Measurements from ENCODE around the gene UQCRC1.

The UQCRC1 gene

GRCh38 chr3:48569808-48570450 lies 39.5 kb downstream of the UQCRC1 start:
- DNase-seq, result no peak

GRCh38 chr3:48569400-48569799 lies 40.0 kb downstream of the UQCRC1 start:
- DNase-seq, result no peak

DNA sequence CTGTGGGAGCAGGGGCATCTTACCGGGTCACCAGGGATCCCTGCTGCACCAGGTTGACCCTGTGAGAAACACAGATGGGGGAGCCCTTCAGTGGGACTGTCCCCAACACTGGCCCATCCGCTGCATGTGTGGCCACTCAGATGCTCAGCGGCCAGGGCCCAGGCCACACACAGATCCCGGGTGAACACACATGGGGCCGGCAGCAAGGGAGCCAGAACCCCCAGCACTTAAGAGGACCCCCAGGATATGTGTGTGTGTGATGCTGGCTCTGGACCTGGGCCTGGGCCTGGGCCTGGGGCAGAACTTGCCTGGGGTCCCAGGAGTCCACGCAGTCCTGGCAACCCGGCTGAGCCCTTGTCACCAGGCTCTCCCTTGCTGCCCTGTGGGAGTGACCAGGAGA lies 41.0 kb downstream of the UQCRC1 start:
- DNase-seq, result no peak

GRCh38 chr3:48567500-48567899 lies 41.9 kb downstream of the UQCRC1 start:
- no peak for DNase-seq

GRCh38 chr3:48567090-48567489 lies 42.4 kb downstream of the UQCRC1 start:
- DNase-seq, result no peak

DNA sequence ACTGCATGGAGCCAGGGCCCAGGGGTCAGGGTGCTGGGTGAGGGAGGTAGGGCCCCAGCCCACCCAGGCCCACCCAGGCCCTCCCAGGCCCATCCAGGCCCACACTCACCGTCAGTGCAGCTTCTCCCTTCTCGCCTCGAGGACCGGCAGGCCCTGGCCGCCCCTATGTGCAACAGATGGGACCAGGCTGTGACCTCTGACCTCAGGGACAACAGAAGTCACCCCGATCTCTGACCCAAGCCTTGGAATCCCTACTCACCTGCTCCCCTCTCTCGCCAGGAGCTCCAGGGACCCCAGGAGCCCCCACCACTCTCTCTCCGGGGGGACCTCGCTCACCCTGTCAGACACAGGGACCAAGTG lies 43.1 kb downstream of the UQCRC1 start:
- DNase-seq, result no peak

DNA sequence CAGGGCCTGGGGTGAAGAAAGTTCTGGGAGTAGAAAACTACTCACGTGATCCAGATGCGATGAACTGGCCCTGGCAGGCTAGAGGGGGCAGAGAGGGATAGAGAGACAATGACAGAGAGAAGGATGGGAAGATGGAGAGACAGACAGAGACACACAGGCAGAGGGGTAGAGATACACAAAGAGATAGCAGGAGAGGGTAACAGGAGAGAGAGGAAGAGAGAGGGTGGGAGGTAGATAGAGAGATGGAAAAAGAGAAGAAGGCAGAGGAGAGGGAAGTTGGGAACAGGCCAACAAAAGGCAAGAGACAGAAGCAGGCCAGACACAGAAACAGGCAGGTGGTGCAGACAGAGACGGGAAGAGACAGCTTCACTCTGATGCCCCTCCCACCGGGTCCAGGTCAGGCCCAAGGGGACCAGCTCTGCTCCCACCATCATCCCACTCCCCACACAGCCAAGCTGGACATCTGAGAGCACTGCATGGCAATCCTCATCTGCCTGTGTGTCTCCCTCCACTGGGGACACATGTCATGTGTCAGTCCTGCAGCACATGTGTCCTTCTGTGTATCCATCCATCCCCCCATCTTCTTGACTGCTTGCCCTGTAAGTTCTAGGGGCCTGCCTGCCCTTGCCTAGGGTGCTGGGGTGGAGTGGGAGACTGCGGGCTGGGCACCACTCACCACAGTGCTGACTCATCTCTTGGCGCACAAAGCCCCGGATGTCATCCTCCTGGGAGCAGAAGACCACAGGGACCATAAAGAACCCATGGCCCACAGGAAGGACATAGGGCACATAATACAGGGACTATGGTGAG lies 43.6 kb downstream of the UQCRC1 start:
- peak; percentile 91 for DNase-seq

DNA sequence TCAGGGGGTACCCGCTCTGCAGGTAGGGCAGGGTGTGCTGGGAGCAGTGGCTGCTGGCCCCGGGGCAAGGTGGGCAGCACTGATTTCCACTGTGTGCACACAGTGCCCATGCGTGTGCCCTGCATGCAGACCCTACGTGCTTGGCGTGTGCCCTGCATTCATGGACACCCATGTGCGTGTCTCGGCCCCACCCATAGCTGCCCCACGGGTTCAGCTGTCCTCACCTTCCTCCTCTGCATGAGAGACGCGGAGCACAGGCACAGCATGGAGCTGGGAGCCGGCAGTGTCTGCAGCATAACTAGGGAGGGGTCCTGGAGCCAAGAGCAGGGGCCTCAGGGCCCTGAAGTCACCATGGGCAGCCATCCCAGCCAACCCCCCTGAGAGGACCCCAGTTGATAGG lies 44.3 kb downstream of the UQCRC1 start:
- peak; percentile 37 for DNase-seq

DNA sequence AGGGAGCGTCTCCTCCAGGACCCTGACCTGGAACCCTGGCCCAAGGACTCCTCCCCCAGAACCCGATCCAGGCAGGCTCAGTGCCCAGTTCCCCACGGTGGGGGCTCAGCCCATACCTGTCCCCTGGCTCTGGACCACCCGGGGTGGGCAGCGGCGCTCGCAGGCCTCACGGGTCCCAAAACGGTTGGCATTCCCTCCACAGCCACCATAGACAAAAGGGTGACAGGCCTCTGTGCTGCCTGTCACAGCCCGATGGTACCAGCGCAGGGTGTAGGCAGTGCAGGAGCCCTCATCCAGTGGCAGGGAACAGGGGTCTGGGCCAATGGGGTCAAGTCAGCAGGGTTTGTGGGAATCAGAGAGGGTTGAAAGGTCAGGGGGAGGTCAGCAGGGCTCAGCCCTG lies 44.8 kb downstream of the UQCRC1 start:
- peak; percentile 27 for DNase-seq

DNA sequence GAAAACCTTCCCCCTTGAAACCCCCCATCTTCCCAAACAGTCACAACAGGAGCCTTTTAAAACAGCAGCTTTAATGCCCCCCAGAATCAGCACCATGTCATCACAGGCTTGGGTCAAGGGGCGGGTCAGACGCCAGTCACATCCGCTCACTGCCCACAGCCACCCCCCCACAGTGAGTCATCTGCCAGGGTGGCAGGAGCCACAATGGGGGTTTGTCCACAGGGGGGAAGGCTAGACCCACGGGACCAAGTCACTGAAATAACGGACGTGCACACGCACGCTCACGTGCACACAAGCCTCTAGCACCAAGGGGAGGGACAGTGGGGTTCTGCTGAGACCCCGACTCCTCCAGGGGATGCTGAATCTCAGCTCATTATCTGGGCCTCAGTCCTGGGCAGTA lies 45.4 kb downstream of the UQCRC1 start:
- peak; percentile 92 for DNase-seq

DNA sequence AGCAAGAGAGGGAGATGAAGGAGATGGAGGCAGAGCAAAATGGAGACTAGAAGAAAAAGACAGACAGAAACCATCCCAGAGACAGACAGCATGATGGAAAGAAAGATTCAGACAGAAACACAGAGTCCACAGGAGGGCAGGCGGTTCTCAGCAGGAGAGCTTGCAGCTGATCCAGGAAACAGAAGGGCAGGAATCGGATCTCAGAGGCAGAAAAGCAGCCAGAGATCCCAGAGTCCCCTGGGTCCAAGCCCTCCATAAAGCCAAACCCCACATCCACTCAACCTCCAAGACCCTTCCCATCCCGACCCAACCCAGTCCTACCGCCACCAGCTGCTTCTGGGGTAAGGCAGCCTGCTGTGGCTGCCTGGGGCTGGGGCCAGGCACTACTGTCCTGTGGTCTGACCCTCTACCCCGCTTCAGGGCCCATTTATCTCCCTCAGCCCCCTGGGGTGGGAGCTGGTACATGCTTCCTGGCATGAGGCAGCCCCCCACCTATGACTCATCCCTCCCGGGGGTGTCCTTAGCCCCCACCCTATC lies 46.0 kb downstream of the UQCRC1 start, which contains the start of gene UCN2:
Gene UCN2, minus strand, starts transcription at position 400 of the 537 bp plus-strand sequence. CDS start 657 bp downstream, outside the sequence.
- DNase-seq, result peak; percentile 61

DNA sequence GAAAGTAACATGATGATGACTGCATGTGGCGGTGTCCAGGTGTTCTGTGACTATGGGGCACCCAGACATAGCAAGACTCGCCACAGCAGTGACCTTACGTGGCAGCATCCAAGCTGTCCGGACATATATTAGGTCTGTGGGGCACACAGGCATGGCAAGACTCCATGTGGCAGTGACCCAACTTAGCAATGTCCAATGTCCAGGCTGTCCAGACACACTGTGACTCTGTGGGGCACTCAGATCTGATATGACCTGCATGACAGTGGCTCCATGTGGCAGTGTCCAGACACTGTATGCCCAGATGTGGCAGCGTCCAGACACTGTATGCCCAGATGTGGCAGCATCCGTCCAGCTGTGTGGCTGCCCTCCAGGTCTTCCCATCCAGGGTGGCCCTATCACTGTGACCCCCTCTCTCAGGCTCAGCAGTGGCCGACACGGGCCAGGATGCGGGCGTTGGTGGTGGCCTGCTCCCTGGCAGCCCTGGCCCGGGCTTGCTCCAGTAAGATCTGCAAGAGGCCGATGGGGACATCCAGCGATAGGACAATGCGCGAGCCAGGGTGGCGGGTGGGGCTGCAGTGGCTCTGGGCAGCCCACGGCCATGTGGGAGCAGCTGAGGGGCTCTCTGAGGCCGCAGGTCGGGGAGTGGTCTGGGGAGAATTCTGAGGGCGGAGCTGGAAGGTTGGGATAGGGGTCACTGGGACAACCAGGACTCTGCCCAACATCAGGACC lies 46.9 kb downstream of the UQCRC1 start:
- DNase-seq, result peak; percentile 9

DNA sequence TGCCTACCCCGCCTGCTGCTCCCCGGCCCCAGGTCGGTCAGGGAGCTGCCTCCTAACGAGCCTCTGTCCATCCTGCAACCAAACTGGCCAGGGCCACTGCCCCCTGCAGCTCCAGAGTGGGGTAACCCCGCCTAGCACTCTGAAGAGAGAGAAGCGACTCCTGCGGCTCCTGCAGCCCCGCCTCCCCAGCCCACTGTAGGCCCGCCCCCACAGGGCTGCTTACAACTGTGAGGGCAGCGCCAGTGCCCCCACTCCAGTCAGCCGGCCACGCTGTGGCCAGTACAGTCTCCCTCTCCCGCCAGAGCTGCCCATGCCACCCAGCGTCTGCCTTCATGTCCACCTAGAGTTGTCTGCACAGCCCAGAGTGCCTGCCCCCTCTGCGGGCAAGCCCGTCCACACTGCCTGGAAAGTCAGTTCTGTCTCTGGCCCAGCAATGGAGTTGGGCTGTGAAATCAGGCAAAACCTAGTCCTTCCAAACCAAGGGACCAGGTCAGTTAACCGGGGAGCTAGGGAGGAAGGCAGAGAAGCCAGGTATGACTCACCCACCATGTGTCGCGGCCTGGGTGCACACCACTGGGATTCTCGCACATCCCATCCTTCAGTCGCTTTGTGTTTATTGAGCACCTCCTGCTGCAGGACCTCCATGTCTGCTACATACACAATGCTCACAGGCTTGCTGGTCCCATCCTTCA lies 48.3 kb downstream of the UQCRC1 start:
- peak; percentile 52 for DNase-seq

DNA sequence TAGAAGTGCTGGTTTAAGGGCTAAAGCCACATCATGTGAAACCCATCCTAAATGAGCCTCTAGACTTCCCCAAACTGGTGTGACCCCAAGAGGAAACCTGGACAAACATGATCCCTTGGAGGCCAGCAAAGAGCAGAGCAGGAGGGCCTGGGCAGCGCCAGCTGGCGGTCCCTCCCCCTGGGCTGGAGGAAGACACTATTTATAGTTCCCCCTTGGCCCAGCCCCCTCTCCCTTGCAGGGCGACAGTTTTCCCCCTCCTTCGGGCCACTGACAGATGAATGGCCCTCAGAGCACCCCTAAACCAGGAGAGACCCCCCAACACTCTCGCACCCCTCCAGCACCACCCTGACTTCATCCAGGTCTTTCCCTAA lies 48.8 kb downstream of the UQCRC1 start:
- DNase-seq, result no peak

DNA sequence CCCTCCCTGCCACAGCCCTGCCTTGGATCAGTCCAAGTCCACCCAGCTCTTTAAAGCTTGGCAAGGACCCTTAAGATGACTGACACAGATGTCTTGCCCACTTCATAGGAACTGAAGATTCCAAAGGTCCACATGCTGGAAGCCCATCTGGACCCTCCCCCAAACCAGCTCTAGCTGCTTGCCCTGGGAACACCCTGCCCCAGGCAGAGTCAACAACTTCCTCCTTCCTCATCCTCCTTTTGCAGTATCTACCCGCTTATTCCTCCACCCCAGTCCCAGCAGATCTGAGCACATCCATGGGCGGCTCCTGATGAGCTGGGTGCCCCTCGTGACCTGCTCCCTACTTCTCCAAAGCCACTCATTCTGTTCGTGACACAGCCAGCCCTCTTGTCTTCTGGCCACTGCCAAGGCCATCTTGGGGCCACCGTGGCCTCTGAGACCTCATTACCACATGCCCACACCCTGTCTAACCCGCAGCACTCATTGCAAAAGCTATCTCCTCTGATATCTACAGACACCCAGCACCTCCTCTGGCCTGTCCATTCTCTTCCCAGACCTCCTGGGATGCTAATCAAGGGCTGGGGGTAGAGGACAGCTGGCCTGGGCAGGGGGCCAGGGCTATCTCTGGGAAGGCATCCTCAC lies 50.8 kb downstream of the UQCRC1 start:
- no peak for DNase-seq

GRCh38 chr3:48556796-48557626 lies 52.4 kb downstream of the UQCRC1 start, which contains the start of gene PFKFB4:
Gene PFKFB4, minus strand, starts transcription at chr3:48556803. Its CDS starts 26 bp downstream, at chr3:48556777.
- DNase-seq, result peak; percentile 97

DNA sequence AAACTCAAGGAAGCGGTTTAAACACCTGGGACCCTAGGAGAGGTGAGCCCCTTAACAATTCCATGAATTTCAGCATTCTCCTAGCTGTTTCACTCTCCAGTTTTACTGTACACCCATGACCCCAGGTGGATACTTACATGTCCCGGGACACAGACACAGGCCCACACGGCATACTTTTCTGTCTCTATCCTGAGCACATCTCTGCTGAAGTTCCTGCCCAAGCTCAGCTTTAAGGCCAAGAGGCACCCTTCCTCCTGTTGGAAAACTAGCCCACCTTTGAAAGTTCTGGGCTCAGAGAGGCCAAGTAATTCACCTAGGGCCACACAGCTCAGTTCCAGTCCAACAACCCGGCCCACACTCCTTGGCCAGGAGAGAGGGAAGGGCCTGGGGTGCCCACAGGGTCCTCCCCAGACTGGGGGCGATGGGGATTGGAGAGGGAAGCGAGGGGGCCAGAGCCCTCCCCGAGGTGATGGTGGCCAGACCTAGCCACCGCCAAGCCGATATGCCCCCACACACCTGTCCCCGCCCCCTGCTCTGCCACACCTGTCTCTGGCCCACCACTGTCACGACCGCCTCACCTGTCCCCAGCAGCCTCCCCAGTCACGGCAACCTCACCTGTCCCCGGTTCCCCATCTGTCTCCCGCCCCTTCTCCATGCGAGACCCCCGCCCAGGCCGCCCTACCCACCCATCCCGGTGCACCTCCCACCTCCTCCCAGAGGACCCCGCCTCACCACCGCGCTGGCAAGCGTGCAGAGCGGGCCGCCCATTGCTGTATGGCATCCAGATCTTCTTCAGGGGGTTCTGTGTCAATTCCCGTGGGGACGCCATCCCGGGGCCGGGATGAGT lies 53.3 kb downstream of the UQCRC1 start:
- no peak for DNase-seq

DNA sequence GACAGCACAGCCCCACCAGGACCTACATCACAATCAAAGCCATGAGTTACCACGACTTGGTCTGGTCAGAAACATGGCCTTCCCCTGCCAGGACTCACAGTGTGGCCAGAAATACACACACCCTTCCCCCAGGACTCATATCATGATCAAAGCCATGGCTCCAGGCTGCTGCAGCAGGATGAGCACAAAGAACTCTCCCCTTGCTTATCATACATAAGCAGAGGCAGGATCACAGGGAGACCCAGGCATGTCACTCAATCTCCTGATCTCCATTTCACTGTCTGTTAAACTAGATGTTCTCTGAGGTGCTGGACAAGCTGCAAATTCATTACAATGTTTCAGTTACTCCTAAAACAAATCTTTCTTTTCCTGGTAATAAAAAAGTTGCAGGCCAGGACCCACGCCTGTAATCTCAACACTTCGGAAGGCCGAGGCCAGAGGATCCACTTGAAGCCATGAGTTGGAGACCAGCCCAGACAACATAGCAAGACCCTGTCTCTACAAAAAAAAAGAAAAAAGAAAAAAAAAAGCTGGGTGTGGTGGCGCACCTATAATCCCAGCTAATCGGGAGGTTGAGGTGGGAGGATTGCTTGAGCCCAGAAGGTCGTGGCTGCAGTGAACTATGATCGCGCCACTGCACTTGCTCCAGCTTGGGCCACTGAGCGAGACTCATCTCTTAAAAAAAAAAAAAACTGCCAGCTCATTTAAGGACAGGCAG lies 54.1 kb downstream of the UQCRC1 start:
- no peak for DNase-seq

Data from 8988T (cell line).